Renal cortex interstitium (tissue), 15 donors: ENCODE results near the gene FAM151B. TPM values are rescaled to one million over a fixed set of nuclear protein-coding genes. Genes with fewer than 3 reads are reported as not detected.
"Not testable (repeated sequence)": the region's sequence is repeated elsewhere in the genome, so short reads cannot be mapped to it uniquely, and the experiment has no call there.

Source experiments
- DNase-seq, 11 donors: peaks; one replicate each; pipeline ENCODE4 v3.0.0-alpha.2; 2013; ENCODE audit warnings: low read depth in 9 of 11, low spot score in 4 of 11; ENCODE audit errors: extremely low read depth in 1 of 11
- long read RNA-seq, 16 experiments: transcript quantifications; one replicate each; lab custom pipeline, GENCODE V29; 2026
- polyA plus RNA-seq, 3 donors: library from polyadenylated mRNA; unstranded; fragments of 120-200 nt; gene quantifications; one replicate each; pipeline ENCODE4 v1.2.1, GENCODE V29; 2013; ENCODE audit not compliant: insufficient read length in 3 of 3

FAM151B gene, protein sequence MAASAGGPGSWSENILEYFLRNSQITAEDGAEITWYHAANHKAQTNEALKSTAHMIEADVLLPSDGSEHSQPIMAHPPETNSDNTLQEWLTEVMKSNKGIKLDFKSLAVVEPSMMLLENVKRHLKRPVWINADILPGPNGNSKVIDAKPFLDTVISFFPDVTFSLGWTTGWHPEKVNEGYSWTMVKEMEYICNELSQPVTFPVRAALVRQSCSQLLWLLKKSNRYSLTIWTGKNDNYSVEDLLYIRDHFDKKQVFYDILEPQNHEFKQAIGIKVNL
- polyA plus RNA-seq: 1 to 10 TPM; 2.1 to 3.4 (median 3.2) TPM
- long read RNA-seq, donor 1: 0 reads
- long read RNA-seq, donor 2: 0 reads
- long read RNA-seq, donor 3: 0 reads
- long read RNA-seq, donor 4: 0 reads
- long read RNA-seq, donor 5: 0 reads
- long read RNA-seq, donor 6: 0 reads
- long read RNA-seq, donor 7: 0 reads
- long read RNA-seq, donor 8: 0 reads
- long read RNA-seq, donor 9: 0 reads
- long read RNA-seq, donor 10: 0 reads
- long read RNA-seq, donor 11: 0 reads
- long read RNA-seq, donor 12: 0 reads
- long read RNA-seq, donor 13: 0 reads
- long read RNA-seq, donor 14: 0 reads
- long read RNA-seq, donor 15, partial matches to known transcripts: 0 of 23 reads
- long read RNA-seq, donor 15, other reads (novel, unspliced or antisense): 23 of 23 reads
- long read RNA-seq, donor 16, partial matches to known transcripts: 0 of 1 reads
- long read RNA-seq, donor 16, other reads (novel, unspliced or antisense): 0 of 1 reads

DNA sequence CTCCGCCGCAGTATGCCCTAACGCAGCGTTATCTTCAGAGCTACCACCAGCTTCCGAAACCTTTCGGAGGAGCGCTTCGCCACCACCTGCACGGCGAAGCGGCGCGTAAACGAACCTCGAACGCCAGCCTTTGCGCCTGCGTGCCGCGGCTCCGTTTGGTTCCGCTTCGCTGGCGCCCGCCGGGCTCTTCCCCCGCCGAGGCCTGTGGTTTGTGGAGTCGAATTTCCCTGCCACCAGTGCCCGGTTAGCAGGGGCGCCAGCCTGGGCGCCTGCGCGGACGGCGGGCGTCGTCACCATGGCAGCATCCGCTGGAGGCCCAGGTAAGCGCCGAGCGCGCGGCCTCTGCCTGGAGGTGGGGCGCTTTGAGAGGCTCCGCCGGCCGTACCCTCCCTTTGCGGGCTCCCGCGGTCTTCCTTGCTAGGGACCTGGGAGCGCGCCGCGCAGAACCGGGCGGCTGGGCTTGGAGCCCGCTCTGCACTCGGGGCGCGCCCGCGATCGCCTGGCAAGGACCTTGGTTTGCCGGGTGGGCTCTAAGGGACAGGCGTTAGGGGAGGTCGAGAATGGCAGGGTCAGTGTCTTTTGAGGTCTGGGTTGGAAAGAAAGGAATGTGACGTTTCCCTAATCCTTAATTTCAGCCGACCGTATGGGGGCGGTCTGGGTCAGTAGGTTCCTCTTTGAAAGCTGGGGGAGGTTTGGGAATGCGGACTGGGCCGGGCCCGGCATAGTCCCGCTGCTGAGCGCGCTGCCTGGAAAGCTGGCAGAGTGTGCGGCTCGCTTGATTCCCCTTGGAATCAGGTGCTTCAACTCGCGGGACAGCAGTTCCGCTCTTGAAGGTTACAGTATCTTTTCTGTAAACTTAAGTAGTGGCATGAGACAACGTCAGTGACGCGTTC, at the start of gene FAM151B:
TSS of gene FAM151B (plus strand) at position 272 of the 893 bp plus-strand sequence. CDS start at position 296, 24 bp downstream.
- DNase-seq: peak; percentile 70 to 94 (median 89)

- no peak for DNase-seq
These were observed 49.2 kb upstream of the FAM151B start for GRCh38 chr5:80438739-80439138.

GRCh38 chr5:80439213-80439612, 48.7 kb upstream of the FAM151B start:
- DNase-seq: no peak

- no peak for DNase-seq
These were observed 45.2 kb upstream of the FAM151B start for GRCh38 chr5:80442742-80443141.

DNA sequence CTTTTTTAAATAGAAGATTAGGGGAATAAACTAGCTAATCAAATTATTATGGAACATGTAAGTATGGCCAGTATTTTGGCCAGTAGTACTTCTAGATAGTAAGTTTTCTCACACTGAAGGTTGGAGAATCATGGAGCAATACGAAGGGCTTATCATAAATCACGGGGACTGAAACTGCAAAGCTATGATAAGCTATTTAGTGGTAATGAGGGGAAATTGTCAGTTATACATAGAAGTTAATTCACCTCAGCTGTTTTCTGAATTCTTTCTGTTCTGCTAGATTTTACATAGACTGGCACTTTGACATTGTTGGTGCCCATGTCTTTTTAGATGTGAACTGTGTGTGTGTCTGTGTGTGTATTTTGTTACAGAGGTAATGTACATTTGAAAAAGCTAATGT, 34.5 kb upstream of the FAM151B start:
- DNase-seq: no peak

GRCh38 chr5:80463269-80463668, 24.6 kb upstream of the FAM151B start:
- no peak for DNase-seq

- DNase-seq: no peak
These were observed 21.0 kb upstream of the FAM151B start for GRCh38 chr5:80466669-80467485.

DNA sequence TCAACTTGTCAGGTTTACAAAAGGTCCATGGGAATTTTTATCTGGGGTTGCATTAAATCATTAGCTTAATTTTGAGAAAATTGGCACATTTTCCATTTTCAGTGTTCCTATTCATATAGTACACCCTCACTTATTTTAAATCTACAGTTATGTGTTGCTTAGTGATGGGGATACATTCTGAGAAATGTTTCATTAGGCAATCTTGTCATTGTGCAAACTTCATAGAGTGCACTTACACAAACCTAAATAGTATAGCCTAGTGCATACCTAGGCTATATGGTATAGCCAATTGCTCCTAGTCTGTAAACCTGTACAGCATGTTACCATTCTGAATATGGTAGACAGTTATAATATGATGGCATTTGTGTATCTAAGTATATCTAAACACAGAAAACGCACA, 19.8 kb upstream of the FAM151B start:
- no peak for DNase-seq

- not testable (repeated sequence) for DNase-seq
These were observed 17.3 kb upstream of the FAM151B start for GRCh38 chr5:80470631-80471030.

- no peak for DNase-seq
These were observed 13.0 kb upstream of the FAM151B start for GRCh38 chr5:80474929-80475328.

DNA sequence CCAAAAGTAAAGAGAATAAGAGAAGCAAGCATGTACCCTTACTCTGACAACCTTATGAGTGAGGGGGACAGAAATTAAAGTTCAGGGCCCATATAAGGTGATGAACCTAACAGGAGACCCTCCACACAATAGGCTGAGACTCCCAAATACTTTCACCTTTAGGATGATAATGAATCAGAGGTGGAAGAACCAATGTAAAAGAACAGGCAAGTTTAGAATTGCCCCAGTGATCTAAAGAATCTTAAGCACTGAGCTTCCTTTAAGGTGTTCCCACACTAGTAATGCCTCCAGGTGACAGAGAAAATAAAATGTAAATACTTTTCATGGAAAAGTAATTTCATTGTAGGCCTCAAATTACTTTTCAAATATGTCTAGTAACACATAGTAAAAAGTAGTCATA, 8.2 kb upstream of the FAM151B start:
- no peak for DNase-seq

DNA sequence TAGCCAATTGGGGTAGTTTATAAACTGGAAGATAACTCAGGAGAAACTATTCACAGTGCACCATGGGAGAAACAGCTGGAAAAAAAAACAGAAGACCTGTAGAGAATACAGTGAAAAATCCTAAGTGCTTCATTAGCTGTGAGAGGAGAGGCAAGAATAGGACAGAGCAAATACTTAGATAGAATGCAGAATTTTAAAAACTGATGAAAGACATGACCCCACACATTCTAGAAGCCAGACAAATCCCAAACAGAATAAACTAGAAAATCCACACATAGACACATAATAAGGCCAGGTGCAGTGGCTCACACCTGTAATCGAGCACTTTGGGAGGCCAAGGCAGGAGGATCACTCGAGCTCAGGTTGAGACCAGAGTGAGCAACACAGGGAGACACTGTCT, 7.5 kb upstream of the FAM151B start:
- DNase-seq: no peak

GRCh38 chr5:80481019-80481893, 6.6 kb upstream of the FAM151B start:
- DNase-seq: no peak

DNA sequence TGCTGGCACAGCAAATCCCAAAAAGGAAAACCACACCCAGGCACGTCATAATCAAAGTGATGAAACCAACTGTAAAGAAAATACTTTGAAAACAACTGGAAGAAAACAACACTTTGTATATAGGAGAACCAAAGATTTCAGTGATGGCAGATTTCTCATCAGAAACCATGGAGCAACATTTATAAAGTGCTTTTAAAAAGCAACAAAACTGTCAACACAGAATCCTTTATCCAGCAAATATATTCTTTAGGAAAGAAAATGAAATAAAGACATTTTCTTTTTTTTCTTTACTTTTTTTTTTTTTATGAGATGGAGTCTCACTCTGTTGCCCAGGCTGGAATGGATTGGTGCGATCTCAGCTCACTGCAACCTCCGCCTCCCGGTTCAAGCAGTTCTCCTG, 5.3 kb upstream of the FAM151B start:
- no peak for DNase-seq

DNA sequence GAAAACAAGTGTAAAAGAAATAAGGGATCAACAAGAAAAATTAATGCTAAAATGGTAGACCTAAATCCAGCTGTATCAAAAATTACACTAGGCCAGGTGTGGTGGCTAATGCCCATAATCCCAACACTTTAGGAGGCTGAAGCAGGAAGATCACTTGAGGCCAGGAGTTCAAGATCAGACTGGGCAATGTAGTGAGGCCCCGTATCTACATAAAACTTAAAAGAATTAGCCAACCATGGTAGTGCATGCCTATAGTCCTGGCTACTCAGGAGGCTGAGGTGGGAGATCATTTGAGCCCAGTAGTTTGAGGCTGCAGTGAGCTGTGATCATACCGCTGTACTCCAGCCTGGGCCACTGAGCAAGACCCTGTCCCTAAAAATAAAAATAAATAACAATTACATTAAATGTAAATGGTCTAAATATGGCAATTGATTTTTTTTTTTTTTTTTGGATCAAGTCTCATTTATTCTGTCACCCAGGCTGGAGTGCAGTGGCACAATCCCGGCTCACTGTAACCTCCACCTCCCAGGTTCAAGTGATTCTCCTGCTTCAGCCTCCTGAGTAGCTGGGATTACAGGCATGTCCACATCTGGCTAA, 4.2 kb upstream of the FAM151B start:
- DNase-seq: no peak

GRCh38 chr5:80487444-80487828, 464 bp upstream of the FAM151B start:
- no peak for DNase-seq

DNA sequence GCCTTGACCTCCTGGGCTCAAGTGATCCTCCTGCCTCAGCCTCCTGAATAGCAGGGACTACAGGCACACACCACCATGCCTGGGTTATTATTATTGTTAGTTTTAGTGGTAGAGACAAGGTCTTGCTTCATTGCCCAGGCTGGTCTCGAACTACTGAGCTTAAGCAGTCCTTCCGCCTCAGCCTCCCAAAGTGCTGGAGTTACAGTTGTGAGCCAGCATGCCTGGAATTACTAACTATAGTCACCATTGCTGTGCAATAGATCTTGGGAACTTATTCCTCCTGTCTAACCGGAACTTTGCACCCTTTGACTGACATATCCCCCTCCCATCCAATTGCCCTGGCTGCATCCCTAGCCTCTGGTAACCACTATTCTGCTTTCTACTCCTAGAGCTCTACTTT, 3.4 kb downstream of the FAM151B start:
- DNase-seq: no peak
